Astrocyte (in vitro differentiated cells and primary cell): Measurements from ENCODE around the gene CALR3. TPM values are rescaled to one million over a fixed set of nuclear protein-coding genes. Genes with fewer than 3 reads are reported as not detected.
A peak's percentile ranks its signal among the peaks of the same experiment; 100 is the strongest.

ENCODE experiments used
- DNase-seq: peaks from one replicate; pipeline ENCODE4 v3.0.0-alpha.2; 2010; ENCODE audit warnings: low read depth
- FAIRE-seq: peaks from 2 replicates; lab custom pipeline; 2011; peaks lifted over from hg19 to GRCh38; lab: Jason Lieb, UNC
- H2AFZ ChIP-seq: 2 replicates; pipeline ENCODE4 v1.6.0; 2012; ENCODE audit warnings: low read depth, low read length, inconsistent platforms
- H3K27ac ChIP-seq: 2 replicates; pipeline ENCODE4 v1.5.1; 2011; ENCODE audit warnings: low read depth, low read length, inconsistent platforms
- H3K27me3 ChIP-seq: 2 replicates; pipeline ENCODE4 v1.6.0; 2011; ENCODE audit warnings: low read length, inconsistent platforms; ENCODE audit not compliant: insufficient read depth
- H3K36me3 ChIP-seq: 2 replicates; pipeline ENCODE4 v1.5.1; 2011; ENCODE audit warnings: low read length, inconsistent platforms; ENCODE audit not compliant: insufficient read depth
- H3K4me1 ChIP-seq: 2 replicates; pipeline ENCODE4 v1.5.1; 2011; ENCODE audit warnings: low read length, inconsistent platforms; ENCODE audit not compliant: insufficient read depth
- H3K4me2 ChIP-seq: 2 replicates; pipeline ENCODE4 v1.6.0; 2012; ENCODE audit warnings: low read length, inconsistent platforms
- H3K4me3 ChIP-seq: 2 replicates; pipeline ENCODE4 v1.5.1; 2011; ENCODE audit warnings: low read depth, mild to moderate bottlenecking, low read length, inconsistent platforms; ENCODE audit not compliant: insufficient read depth
- H3K79me2 ChIP-seq: 2 replicates; pipeline ENCODE4 v1.6.0; 2012; ENCODE audit warnings: mild to moderate bottlenecking, low read length, inconsistent platforms; ENCODE audit not compliant: insufficient read depth
- H3K9ac ChIP-seq: 2 replicates; pipeline ENCODE4 v1.6.0; 2012; ENCODE audit warnings: mild to moderate bottlenecking, low read length, inconsistent platforms
- H3K9me3 ChIP-seq: 2 replicates; pipeline ENCODE4 v1.5.1; 2012; ENCODE audit warnings: low read depth, mild to moderate bottlenecking, low read length, inconsistent platforms; ENCODE audit not compliant: insufficient read depth
- H4K20me1 ChIP-seq: 2 replicates; pipeline ENCODE4 v1.6.0; 2012; ENCODE audit warnings: low read length, inconsistent platforms; ENCODE audit not compliant: insufficient read depth
- H3K27ac Mint-ChIP-seq: one replicate; pipeline ENCODE4 v1.8.0; 2021; ENCODE audit warnings: mild to moderate bottlenecking, mixed read lengths; ENCODE audit not compliant: unreplicated experiment
- H3K27me3 Mint-ChIP-seq: one replicate; pipeline ENCODE4 v1.8.0; 2021; ENCODE audit warnings: low read depth, mixed read lengths; ENCODE audit not compliant: unreplicated experiment
- H3K36me3 Mint-ChIP-seq: one replicate; pipeline ENCODE4 v1.8.0; 2021; ENCODE audit warnings: low read depth, mixed read lengths; ENCODE audit not compliant: unreplicated experiment
- H3K4me1 Mint-ChIP-seq: one replicate; pipeline ENCODE4 v1.8.0; 2021; ENCODE audit warnings: low read depth, mixed read lengths; ENCODE audit not compliant: unreplicated experiment
- H3K4me3 Mint-ChIP-seq: one replicate; pipeline ENCODE4 v1.8.0; 2021; ENCODE audit warnings: mild to moderate bottlenecking, moderate library complexity, mixed read lengths; ENCODE audit not compliant: unreplicated experiment
- H3K9me3 Mint-ChIP-seq: one replicate; pipeline ENCODE4 v1.8.0; 2021; ENCODE audit warnings: mild to moderate bottlenecking, mixed read lengths; ENCODE audit not compliant: unreplicated experiment
- CTCF ChIP-seq: IDR thresholded peaks from 2 replicates; pipeline ENCODE4 v1.5.1; 2011; ENCODE audit warnings: low read depth, mild to moderate bottlenecking, inconsistent platforms, low read length, moderate library complexity; ENCODE audit not compliant: insufficient read depth
- EZH2 ChIP-seq: IDR thresholded peaks from 2 replicates; pipeline ENCODE4 v1.6.1; 2012; ENCODE audit warnings: mild to moderate bottlenecking, low read length, inconsistent platforms; ENCODE audit not compliant: insufficient read depth
- total RNA-seq: library from RNA; stranded (reverse); gene quantifications from 2 replicates; pipeline ENCODE4 v1.2.1, GENCODE V29; 2021

The CALR3 gene
- total RNA-seq, 1 donor from 2014 or later, result not detected

- no peak overlapping the region for H3K4me2 ChIP-seq
- H3K4me1 ChIP-seq, result no peaks in the 10 kb centered on the region
- Mint-ChIP-seq H3K36me3 (peaks cover 23% of the 10 kb centered on the region), H3K4me3 (peak overlapping the region; percentile 24), H3K9me3 (no peaks in the 10 kb centered on the region), H3K27me3 (no peaks in the 10 kb centered on the region), H3K4me1 (no peaks in the 10 kb centered on the region), H3K27ac (no peak overlapping the region)
- no peak overlapping the region for H3K4me3 ChIP-seq
- peaks cover 37% of the 10 kb centered on the region for H3K36me3 ChIP-seq
- TF ChIP-seq CTCF (no peak), EZH2 (no peak)
- peaks cover 18% of the 10 kb centered on the region for H3K79me2 ChIP-seq
- H3K9me3 ChIP-seq, result no peaks in the 10 kb centered on the region
- H3K27me3 ChIP-seq, result no peaks in the 10 kb centered on the region
- peaks cover 60% of the 10 kb centered on the region for H4K20me1 ChIP-seq
- no peak for FAIRE-seq
- H2AFZ ChIP-seq, result no peak overlapping the region
- H3K9ac ChIP-seq, result no peak overlapping the region
- no peak overlapping the region for H3K27ac ChIP-seq
- no peak for DNase-seq
Measured at GRCh38 chr19:16531380-16531669, 35.4 kb upstream of the CALR3 start.

- H3K4me3 Mint-ChIP-seq, result no peak overlapping the region
- H3K4me1 ChIP-seq, result no peaks in the 10 kb centered on the region
- H3K9me3 Mint-ChIP-seq, result no peaks in the 10 kb centered on the region
- H3K27me3 Mint-ChIP-seq, result no peaks in the 10 kb centered on the region
- no peaks in the 10 kb centered on the region for H3K27me3 ChIP-seq
- no peak overlapping the region for H2AFZ ChIP-seq
- no peak overlapping the region for H3K27ac ChIP-seq
- DNase-seq (no peak), FAIRE-seq (no peak)
- no peak overlapping the region for H3K4me2 ChIP-seq
- no peak overlapping the region for H3K9ac ChIP-seq
- no peak overlapping the region for H3K27ac Mint-ChIP-seq
- H3K79me2 ChIP-seq, result peaks cover 17% of the 10 kb centered on the region
- peaks cover 55% of the 10 kb centered on the region for H4K20me1 ChIP-seq
- H3K4me1 Mint-ChIP-seq, result no peaks in the 10 kb centered on the region
- H3K4me3 ChIP-seq, result no peak overlapping the region
- no peaks in the 10 kb centered on the region for H3K9me3 ChIP-seq
- H3K36me3 Mint-ChIP-seq, result peaks cover 21% of the 10 kb centered on the region
- peaks cover 37% of the 10 kb centered on the region for H3K36me3 ChIP-seq
- TF ChIP-seq EZH2 (no peak), CTCF (no peak)
Measured at GRCh38 chr19:16530540-16531379, 34.8 kb upstream of the CALR3 start.
